Measurements from ENCODE around the gene NDOR1. TPM values are rescaled to one million over a fixed set of nuclear protein-coding genes. Genes with fewer than 3 reads are reported as not detected.

Gene NDOR1
- total and polyA plus RNA-seq, 2 donors (not counting 3 experiments of a cell fraction or from before 2014, with no cell fraction given) = 13.5 to 26.7 TPM

GRCh38 chr9:137158625-137159024 lies 46.9 kb upstream of the NDOR1 start:
- ChIA-PET CTCF (interaction anchor here (1.8 kb wide), 1 partner anchor 18 kb away, joined by 5 read pairs; no protein-coding TSS in a partner anchor), POLR2A (no interaction called here)
- H3K27ac ChIP-seq (ENCODE audit: insufficient read depth, low read depth, low read length) = no peak overlapping the region
- no peak overlapping the region for H3K4me2 ChIP-seq (ENCODE audit: insufficient read depth, low read length)
- dilution Hi-C loops (cut with MboI; ENCODE audit: extremely low pct_ligation_motif_present, low sequenced_read_pairs) = no loop called here
- H3K4me3 ChIP-seq (replicated peaks in 1 of 3; ENCODE audit: insufficient read depth in 1 of 3, low read depth in 1 of 3, low read length in 3 of 3) = no peak overlapping the region
- DNase-seq (ENCODE audit: low read depth, low spot score) (no peak), FAIRE-seq (no peak)
- no peak for TF ChIP-seq GATA2 (IDR thresholded peaks at IDR 0.05; ENCODE audit: insufficient read depth, insufficient read length, low read depth, low read length)
- no peak for TF ChIP-seq POLR2A (IDR thresholded peaks at IDR 0.05; ENCODE audit: low read depth, low read length)
- no peak for TF ChIP-seq CTCF (IDR thresholded peaks at IDR 0.05; ENCODE audit: extremely low read depth in 1 of 2, insufficient read depth in 1 of 2, low read depth in 1 of 2, low read length in 2 of 2)
- no peak for TF ChIP-seq POLR2AphosphoS5 (IDR thresholded peaks at IDR 0.05; ENCODE audit: insufficient read depth, low read depth, low read length)
- TF ChIP-seq, protein P1, sequence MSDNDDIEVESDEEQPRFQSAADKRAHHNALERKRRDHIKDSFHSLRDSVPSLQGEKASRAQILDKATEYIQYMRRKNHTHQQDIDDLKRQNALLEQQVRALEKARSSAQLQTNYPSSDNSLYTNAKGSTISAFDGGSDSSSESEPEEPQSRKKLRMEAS (IDR thresholded peaks at IDR 0.05; ENCODE audit: insufficient read depth, insufficient read length) = no peak
- TF ChIP-seq MYC (IDR thresholded peaks at IDR 0.05; ENCODE audit: low read depth, low read length) = no peak
- no peak for TF ChIP-seq EZH2 (IDR thresholded peaks at IDR 0.05; ENCODE audit: borderline replicate concordance, low read depth, low read length, severe bottlenecking)
- TF ChIP-seq FOS (IDR thresholded peaks at IDR 0.05; ENCODE audit: borderline replicate concordance, insufficient read depth, low read length) = no peak
- TF ChIP-seq JUN (IDR thresholded peaks at IDR 0.05; ENCODE audit: borderline replicate concordance, insufficient read depth, insufficient read length, low read depth) = no peak
- H4K20me1 ChIP-seq (replicated peaks; ENCODE audit: control insufficient read depth, extremely low read depth, insufficient read depth, low read length) = no peaks in the 10 kb centered on the region
- H3K9me1 ChIP-seq (replicated peaks; ENCODE audit: control insufficient read depth, extremely low read depth, insufficient read depth, low read length) = no peaks in the 10 kb centered on the region
- H3K36me3 ChIP-seq (ENCODE audit: control insufficient read depth in 2 of 2, extremely low read depth in 1 of 2, insufficient read depth in 2 of 2, low read length in 2 of 2) = no peaks in the 10 kb centered on the region
- peaks cover 12 to 24% of the 10 kb centered on the region in 2 experiments for H3K27me3 ChIP-seq (ENCODE audit: control insufficient read depth in 2 of 2, insufficient read depth in 2 of 2, low read length in 2 of 2)
- no TSS peak for BruUV-seq (replicated peaks)
- intact Hi-C loops (cut with micrococcal nuclease) = no loop called here
- H2AFZ ChIP-seq (ENCODE audit: low read depth, low read length) = no peak overlapping the region
- no peaks in the 10 kb centered on the region for H3K9me3 ChIP-seq (replicated peaks; ENCODE audit: control insufficient read depth, insufficient read depth, low read length)
- H3K9ac ChIP-seq (replicated peaks; ENCODE audit: extremely low read depth, insufficient read depth, low read length) = no peak overlapping the region
- no peaks in the 10 kb centered on the region for H3K79me2 ChIP-seq (ENCODE audit: control insufficient read depth, insufficient read depth, low read length)
- peaks cover 3% of the 10 kb centered on the region for H3K4me1 ChIP-seq (ENCODE audit: control insufficient read depth, extremely low read depth, insufficient read depth, low read length)

Measured in endothelial cell of umbilical vein (primary cell).